Jurkat, Clone E6-1 (cell line): ENCODE data around the gene MRPL50.

Experiments
- DNase-seq: peaks from one replicate; pipeline ENCODE4 v3.0.0-alpha.2; 2011; ENCODE audit warnings: low read depth, low spot score
- H3K4me3 ChIP-seq: 2 replicates; pipeline ENCODE4 v1.5.1; 2011; ENCODE audit warnings: mild to moderate bottlenecking, low read length, control low read depth, moderate library complexity

The MRPL50 gene

DNA sequence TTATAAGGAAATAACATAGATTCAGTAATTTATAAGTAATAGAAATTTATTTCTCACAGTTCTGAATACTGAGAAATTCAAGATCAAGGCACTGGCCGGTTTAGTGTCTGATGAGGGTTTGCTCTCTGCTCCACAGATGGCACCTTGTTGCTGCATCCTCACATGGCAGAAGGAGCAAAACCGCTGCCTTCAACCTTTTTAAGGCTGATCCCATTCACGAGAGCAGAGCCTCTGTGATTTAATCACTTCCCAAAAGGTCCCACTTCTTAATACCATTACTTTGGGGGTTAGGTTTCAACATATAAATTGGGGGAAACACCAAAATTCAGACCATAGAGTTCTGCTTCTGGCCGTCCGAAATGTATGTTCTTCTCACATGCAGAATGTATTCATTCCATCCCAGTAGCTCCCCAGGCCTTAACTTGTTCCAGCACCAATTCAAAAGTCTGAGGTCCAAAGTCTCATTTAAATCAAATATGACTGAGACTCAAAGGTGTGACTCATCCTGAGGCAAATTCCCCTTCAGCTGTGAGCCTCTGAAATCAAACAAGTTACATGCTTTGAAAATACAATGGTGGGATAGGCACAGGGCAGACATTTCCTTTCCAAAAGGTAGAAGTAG, 44.2 kb downstream of the MRPL50 start:
- DNase-seq = no peak
- H3K4me3 ChIP-seq = no peak overlapping the region

DNA sequence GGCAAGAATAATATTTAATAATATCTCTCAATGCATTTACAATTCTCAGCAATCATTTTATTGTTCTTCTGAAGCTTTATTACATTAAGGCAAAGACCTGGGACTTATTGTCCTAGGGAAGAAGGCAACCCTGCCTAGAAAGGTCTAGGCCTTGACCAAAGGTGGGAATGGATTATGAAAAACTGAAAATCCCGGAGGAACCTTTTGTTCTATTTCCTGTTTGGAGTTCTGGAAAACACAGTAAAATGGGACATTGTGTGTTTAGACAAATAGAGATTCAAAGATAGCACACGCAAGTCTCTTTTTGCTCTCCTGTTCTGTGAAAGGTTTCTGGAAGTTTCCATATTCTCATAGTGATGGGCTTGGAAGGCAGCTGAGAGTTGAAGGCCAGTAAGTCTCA, 44.7 kb downstream of the MRPL50 start:
- no peak for DNase-seq
- H3K4me3 ChIP-seq = no peak overlapping the region

DNA sequence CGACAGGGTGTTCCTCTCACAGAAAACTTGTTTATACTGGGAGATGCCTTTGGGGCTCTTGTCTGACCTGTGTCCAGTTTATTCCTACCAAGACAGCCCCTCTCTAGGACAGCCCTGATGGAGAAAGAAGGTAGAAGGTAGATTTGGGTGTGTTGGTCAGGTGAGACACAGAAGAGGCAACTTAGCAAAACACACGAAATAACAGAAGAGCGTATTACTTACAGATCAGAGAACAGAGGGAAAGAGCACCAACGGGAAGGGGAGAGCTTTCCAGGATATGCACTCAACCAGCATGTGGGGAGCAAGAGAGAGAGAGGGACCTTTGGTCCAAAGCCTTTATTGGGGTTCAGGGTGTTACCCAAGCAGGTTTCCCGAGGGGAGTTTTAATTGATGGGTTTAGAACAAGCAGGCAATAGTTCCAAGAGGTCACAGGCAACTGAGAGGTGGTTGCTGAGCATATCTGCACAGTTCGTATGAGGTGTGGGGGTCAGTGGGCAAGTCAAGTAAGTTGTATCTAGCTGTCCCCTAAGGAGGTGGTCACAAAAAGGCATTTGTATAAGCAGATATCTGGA, 45.4 kb downstream of the MRPL50 start:
- DNase-seq = no peak

DNA sequence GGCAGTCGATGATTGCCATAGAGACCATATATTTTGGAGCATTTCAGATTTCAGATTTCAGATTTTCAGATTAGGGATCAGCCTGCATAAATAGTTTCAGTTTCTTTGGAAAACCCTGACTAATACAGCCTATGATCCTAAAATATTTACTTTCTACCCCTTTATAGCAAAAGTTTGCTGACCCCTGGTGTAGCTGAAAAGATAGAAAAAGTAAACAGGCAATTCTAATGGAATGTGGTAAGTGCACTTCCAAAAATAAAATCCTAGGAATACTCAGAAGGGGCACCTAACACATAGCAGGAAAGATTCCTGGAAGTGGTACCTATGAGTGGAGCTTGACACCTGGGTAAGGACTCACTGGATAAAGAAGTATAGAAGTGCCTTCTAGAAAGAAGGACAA, 48.1 kb downstream of the MRPL50 start:
- no peak for DNase-seq
- no peak overlapping the region for H3K4me3 ChIP-seq

More for the DNA sequence above, 45.4 kb downstream of the MRPL50 start:
- no peak overlapping the region for H3K4me3 ChIP-seq

DNA sequence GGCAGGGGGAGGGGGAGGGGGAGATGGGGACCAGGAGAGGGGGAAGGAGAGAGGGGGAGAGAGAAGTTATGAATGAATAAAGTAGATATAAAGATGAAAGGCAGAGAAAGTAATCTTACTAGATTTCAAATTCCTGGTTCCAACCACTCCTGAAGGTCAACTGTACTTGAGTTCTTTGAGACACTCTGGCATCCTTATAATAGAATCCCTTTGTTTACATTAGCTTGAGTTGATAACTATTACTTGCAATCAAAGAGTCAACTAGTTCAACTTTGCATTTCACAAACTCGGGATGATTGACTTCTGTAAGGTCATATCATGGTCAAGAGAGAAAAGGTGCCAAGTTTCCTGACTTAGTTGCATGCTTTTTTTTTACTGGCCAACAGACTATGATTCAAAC, 55.8 kb downstream of the MRPL50 start:
- H3K4me3 ChIP-seq = no peak overlapping the region
- no peak for DNase-seq

DNA sequence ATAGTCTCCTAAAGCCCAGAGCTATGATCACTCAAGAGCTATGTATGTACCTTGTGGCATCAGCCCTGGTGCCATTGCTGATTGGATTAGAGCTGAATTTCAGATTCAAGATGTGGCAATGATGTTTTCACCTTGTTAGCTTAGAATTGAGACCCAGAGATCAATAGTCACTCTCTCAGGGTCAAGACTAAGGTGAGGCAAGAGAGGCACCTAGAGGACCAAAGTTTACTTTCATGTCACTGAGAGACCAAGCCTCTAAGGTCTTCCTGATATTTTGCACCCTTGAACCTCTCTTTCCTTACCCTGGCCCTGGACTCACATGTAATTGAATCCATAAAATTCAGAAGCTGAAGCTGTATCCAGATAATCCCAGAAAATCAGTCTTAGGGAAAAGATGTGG, 56.5 kb downstream of the MRPL50 start:
- H3K4me3 ChIP-seq = no peak overlapping the region
- DNase-seq = no peak
